Transverse colon (tissue), 4 donors: Measurements from ENCODE around the gene DHX34.

Experiments
- EP300 ChIP-seq: sonication (generic); formaldehyde crosslinking; IDR thresholded peaks from one replicate; pipeline ENCODE4 v1.6.1; 2017; ENCODE audit warnings: antibody characterized with exemption, low read depth
- POLR2A ChIP-seq: fragments of 450-650 bp; IDR thresholded peaks from one replicate; pipeline ENCODE4 v1.6.1; 2016; ENCODE audit warnings: antibody characterized with exemption, mild to moderate bottlenecking, moderate library complexity
- POLR2AphosphoS5 ChIP-seq, 3 donors: sonication (generic); formaldehyde crosslinking; IDR thresholded peaks; one replicate each; pipeline ENCODE4 v1.6.1; 2016; ENCODE audit warnings: antibody characterized with exemption in 3 of 3
- TF ChIP-seq, protein P1 (sequence below), 5 experiments: fragments of 200-600 bp in 3 of 5; fragments of 450-650 bp in 2 of 5; sonication (generic) in 3 of 5; IDR thresholded peaks; 1 replicate in 2 of 5; 2 replicates in 3 of 5; pipeline ENCODE4 v1.5.1; 2016 to 2017; ENCODE audit warnings: antibody characterized with exemption in 5 of 5, inconsistent platforms in 3 of 5, mild to moderate bottlenecking in 2 of 5, moderate library complexity in 1 of 5

DNA sequence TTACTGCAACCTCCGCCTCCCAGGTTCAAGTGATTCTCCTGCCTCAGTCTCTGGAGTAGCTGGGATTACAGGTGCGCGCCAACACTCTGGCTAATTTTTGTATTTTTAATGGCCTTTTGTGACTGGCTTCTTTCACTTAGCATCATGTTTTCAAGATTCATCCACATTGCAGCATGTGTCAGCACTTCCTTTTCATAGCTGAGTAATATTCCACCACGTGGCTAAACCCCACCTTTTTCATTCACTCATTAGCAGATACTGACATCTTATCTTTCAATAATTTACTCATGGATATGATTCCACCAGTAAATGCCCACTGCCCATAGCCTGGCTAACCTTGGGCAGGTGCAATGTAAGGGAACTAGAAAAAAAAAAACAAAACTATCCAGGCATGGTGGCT lies 32.6 kb upstream of the DHX34 start:
- TF ChIP-seq, protein P1, sequence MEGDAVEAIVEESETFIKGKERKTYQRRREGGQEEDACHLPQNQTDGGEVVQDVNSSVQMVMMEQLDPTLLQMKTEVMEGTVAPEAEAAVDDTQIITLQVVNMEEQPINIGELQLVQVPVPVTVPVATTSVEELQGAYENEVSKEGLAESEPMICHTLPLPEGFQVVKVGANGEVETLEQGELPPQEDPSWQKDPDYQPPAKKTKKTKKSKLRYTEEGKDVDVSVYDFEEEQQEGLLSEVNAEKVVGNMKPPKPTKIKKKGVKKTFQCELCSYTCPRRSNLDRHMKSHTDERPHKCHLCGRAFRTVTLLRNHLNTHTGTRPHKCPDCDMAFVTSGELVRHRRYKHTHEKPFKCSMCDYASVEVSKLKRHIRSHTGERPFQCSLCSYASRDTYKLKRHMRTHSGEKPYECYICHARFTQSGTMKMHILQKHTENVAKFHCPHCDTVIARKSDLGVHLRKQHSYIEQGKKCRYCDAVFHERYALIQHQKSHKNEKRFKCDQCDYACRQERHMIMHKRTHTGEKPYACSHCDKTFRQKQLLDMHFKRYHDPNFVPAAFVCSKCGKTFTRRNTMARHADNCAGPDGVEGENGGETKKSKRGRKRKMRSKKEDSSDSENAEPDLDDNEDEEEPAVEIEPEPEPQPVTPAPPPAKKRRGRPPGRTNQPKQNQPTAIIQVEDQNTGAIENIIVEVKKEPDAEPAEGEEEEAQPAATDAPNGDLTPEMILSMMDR (IDR thresholded peaks at IDR 0.05), result no peak
- TF ChIP-seq EP300, result no peak
- no peak for TF ChIP-seq POLR2A
- no peak for TF ChIP-seq POLR2AphosphoS5 (IDR thresholded peaks at IDR 0.05)
